HG03025 (cell line): ENCODE results near the gene GADD45GIP1.
"Not testable (repeated sequence)": the region's sequence is repeated elsewhere in the genome, so short reads cannot be mapped to it uniquely, and the experiment has no call there.

Experiments used
- ATAC-seq: cut with Tn5 transposase; IDR thresholded peaks from one replicate; pipeline ENCODE4 v1.9.1; 2021; ENCODE audit warnings: mild to moderate bottlenecking, moderate library complexity; ENCODE audit not compliant: unreplicated experiment, low FRiP score

The GADD45GIP1 gene

GRCh38 chr19:12965017-12965811 lies 8.2 kb upstream of the GADD45GIP1 start:
- ATAC-seq: no peak

GRCh38 chr19:12959481-12959880 lies 2.5 kb upstream of the GADD45GIP1 start:
- ATAC-seq: no peak

- ATAC-seq: not testable (repeated sequence)
These were observed 448 bp upstream of the GADD45GIP1 start for GRCh38 chr19:12957389-12957952.

- ATAC-seq: no peak
These were observed 1.0 kb downstream of the GADD45GIP1 start for GRCh38 chr19:12955996-12956395.

GRCh38 chr19:12955575-12955974 lies 1.4 kb downstream of the GADD45GIP1 start:
- ATAC-seq: not testable (repeated sequence)

GRCh38 chr19:12954612-12954962 lies 2.4 kb downstream of the GADD45GIP1 start:
- ATAC-seq: no peak

GRCh38 chr19:12953799-12954611 lies 3.0 kb downstream of the GADD45GIP1 start:
- ATAC-seq: no peak

- ATAC-seq: no peak
These were observed 3.8 kb downstream of the GADD45GIP1 start for GRCh38 chr19:12953138-12953798.

GRCh38 chr19:12952488-12953137 lies 4.4 kb downstream of the GADD45GIP1 start:
- no peak for ATAC-seq

- not testable (repeated sequence) for ATAC-seq
These were observed 5.0 kb downstream of the GADD45GIP1 start for GRCh38 chr19:12952050-12952449.

- no peak for ATAC-seq
These were observed 7.4 kb downstream of the GADD45GIP1 start for GRCh38 chr19:12949363-12950283.

GRCh38 chr19:12948612-12949362 lies 8.2 kb downstream of the GADD45GIP1 start:
- ATAC-seq: no peak

GRCh38 chr19:12947702-12948611 lies 9.1 kb downstream of the GADD45GIP1 start:
- no peak for ATAC-seq

- no peak for ATAC-seq
These were observed 10.1 kb downstream of the GADD45GIP1 start for GRCh38 chr19:12946731-12947496.

GRCh38 chr19:12946092-12946721 lies 10.8 kb downstream of the GADD45GIP1 start:
- peak; percentile 23 for ATAC-seq

GRCh38 chr19:12945479-12946091 lies 11.4 kb downstream of the GADD45GIP1 start, which contains the start of gene RAD23A:
TSS of gene RAD23A (plus strand) at chr19:12945862. CDS start at chr19:12945949, 87 bp downstream.
- peak; percentile 70 for ATAC-seq
